HG02610 (cell line): ENCODE data around the gene TTC13.

ENCODE experiments used
- ATAC-seq: cut with Tn5 transposase; IDR thresholded peaks from one replicate; pipeline ENCODE4 v1.9.1; 2021; ENCODE audit warnings: mild to moderate bottlenecking, moderate library complexity; ENCODE audit not compliant: unreplicated experiment

TTC13 gene

GRCh38 chr1:230858236-230858820 is 120.3 kb downstream of the TTC13 start:
- ATAC-seq = no peak

GRCh38 chr1:230857822-230858221 is 120.8 kb downstream of the TTC13 start:
- no peak for ATAC-seq

- ATAC-seq = no peak
Measured at GRCh38 chr1:230857077-230857476, 121.6 kb downstream of the TTC13 start.
